Measurements from ENCODE around the gene BORCS6.

Gene BORCS6

DNA sequence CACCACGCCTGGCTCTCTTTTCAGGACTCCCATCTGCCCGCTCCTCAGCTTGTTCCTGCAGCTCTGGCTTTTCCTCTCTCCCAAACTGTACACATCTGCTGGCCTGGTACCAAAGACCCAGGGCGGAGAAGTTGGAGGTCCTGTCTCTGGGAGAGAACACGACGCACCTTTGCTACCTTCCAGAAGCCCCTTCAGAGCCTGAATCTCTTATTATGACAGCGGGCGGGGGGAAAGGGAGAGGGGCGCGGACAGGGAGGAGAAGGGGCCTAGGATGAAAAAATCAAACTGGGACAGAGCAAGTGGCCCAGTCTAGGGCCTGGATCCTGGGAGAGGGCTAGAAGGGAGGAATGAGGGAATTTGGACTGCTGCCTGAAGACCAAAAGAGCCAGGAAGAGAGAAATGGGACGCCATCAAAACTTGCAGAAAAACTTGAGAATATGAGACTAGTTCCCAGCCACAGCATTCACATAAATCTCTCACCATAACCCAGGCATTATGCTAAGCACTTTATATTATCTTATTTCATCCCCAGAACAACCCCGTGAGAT is 35.3 kb downstream of the BORCS6 start:
- no peak for DNase-seq (ENCODE audit: low read depth in 2 of 2)

DNA sequence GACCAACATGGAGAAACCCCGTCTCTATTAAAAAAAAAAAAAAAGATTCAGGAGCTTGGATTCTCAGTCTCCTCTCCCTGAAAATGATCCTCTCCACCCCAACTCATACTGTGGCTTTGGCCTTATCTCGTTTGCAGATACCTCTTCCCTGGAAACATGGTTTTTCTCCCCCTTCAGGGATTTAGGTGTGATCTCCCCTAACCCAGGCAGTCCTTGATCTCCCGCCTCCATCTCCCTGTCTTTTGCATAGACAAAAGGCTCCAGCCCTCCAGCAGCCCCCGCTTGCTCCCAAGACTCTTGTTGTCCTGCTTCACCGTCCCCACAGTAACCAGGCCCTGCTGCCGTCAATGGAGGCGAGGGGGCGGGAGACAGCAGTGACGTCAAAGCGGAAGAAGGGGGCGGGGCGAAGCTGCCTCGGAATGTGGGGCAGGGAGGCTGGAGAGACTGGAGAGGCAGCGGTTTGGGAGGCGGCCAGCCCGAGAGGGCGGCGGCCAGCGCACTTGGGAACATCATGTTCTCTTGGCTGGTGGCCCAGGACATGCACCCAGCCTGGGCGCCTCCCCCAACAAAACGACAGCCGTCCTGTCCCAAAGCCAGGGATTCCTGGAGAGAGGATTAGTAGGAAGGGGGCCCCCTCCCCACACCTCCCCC is 35.9 kb downstream of the BORCS6 start:
- peak; percentile 72 to 77 for DNase-seq (ENCODE audit: low read depth in 2 of 2)

DNA sequence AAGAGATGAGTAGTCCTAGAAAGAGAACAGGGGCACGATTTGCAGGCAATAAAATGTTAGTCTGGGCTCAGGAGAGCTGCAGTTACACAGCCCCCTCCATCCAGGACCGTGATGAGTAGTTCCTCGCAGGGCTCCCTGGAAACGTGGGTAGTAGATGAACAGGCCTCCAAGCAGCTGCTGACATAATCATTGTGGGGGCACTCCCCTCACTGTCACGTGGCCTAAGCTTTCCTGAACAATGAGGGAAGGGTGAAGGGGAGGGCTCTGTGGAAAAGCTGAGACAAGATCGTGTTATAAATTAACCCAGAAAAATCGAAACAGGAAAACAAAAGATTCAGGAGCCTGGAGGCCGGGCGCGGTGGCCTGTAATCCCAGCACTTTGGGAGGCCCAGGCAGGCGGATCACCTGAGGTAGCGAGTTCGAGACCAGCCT is 36.4 kb downstream of the BORCS6 start:
- peak; percentile 58 to 62 for DNase-seq (ENCODE audit: low read depth in 2 of 2)

DNA sequence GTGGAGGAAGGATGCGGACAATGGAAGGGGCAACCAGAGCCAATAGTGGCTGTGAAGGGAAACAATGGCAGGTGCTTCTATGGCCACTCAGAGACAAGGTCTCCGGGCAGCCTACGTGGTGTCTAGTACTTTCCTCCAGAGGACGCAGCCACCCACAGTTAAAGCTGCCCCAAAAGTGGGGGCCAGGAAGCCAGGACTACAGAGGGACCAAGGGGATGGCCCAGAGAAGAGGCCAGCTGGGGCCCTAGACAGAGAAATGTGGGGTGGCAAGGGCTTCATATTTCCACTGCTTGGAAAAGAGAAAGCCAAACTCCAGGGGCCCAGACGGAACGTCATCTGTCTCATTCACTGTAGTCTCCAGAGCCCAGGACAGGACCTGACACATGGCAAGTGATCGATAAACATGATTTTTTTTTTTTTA is 36.9 kb downstream of the BORCS6 start:
- DNase-seq (ENCODE audit: low read depth in 2 of 2): no peak

DNA sequence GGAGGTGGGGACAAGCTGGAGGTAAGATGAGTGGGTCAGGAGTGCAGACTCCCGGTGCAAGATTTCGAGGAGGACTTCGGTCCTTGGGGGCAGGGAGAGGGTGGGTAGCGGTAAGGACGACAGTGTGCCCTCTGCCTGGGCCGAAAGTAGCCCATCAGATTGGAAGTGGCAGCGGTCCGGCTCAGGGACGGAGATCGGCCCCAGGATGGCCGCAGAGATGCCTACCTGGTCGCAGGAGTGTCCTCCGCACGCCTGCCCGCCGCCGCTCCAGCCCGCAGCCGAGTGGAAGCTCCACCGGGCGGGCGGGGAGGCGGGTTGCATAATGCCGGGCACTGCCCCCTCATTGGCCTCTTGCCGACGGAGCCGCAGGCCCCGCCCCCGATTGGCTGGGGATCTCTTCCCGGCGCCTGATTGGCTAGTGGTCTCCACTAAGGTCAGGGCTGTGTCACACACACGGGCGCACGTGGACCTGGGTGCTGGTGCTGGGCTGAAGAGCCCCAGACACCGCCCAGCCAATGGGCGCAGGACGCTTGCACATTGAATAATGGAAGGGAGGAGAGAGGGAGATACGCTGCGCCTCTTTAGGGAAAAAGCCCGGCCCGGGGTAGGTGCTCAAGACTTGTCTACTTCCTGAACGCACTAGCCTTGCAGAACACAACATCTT is 37.7 kb downstream of the BORCS6 start, which contains the start of gene PER1:
PER1 (minus strand) TSS at position 293 of the 664 bp plus-strand sequence. CDS start 1,698 bp downstream, outside the sequence.
- peak; percentile 70 to 84 for DNase-seq (ENCODE audit: low read depth in 2 of 2)

GRCh38 chr17:8151641-8152111 is 38.3 kb downstream of the BORCS6 start:
- no peak for DNase-seq (ENCODE audit: low read depth in 2 of 2)

GRCh38 chr17:8151120-8151640 is 38.8 kb downstream of the BORCS6 start:
- DNase-seq (ENCODE audit: low read depth in 2 of 2): peak; percentile 80 to 92

- DNase-seq (ENCODE audit: low read depth in 2 of 2): no peak
These were observed 39.5 kb downstream of the BORCS6 start for GRCh38 chr17:8150194-8151119.

GRCh38 chr17:8149419-8150193 is 40.4 kb downstream of the BORCS6 start:
- DNase-seq (ENCODE audit: low read depth in 2 of 2): no peak

DNA sequence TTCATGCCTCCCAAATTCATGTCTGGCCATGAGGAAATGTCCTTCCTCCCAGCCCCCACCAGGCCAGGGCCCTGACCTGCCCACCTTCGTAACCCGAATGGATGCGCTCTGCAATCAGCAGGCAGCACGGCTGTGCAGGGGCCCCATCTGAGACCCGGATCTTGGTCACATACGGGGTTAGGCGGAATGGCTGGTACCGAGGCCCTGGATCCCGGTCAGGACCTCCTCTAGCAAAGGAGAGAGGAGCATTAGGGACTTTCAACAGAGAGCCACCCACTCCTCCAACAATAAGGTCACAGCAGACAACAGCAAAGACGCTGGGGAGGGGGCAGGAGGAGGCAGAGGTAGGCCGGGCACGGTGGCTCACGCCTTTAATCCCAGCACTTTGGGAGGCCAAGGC is 41.4 kb downstream of the BORCS6 start:
- no peak for DNase-seq (ENCODE audit: low read depth in 2 of 2)

DNA sequence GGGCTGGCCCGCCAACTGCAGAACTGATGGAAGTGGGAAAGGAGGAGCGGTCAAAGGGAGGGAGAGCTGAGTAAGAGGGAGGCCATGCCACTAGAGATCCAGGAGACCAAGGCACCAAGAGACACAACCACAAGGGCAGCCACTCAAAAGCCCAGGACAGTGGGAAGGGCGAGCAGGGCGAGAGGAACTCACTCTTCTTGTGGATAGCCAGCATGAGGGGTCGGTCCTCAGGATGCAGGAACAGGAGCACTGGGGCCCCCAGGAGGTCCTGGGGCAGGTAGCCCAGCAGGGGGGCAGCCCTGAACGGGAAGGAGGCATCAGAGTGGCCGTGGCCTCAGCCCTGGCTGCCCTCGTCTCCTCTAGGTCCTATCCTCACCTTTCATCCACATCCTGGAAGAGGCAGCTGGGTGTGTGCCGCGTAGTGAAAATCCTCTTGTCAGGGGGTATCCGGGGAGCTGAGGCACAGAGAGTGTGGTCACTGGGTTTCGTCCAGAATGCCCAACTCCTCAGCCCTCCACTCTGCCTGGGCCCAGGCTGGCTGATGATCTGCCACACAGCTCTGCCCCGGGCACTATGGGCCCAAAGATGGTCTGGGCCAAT is 42.1 kb downstream of the BORCS6 start:
- DNase-seq (ENCODE audit: low read depth in 2 of 2): no peak

DNA sequence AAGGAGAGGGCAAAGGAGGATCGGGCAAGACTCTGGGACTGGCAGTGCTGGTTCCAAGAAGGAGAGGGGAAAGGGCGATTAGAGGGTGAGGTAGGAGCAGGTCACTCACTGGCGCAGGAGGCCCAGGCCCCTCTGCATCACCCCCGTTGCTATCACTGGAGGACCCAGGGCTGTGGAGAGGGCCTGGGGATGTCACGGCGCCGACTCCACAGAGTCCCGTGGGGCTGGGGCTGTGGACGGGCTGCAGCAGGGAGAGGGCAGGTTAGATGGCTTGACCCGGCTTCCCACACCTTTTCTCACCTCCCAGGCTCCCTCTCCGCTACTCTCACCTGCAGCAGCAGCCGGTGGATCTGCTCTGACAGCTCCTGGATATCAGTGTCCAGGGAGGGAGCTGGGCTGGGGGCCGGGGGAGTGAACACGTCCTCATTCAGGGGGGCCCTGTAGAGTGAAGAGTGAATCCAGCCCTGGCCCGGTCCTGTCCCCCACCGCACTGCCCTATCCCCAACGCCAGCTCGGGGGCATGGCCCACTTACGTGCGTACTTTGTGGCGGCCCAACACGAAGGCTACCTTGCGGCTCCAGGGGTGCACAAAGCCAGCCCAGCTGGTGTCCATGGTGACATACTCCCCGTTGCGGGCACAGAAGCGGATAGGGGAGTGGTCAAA is 42.7 kb downstream of the BORCS6 start:
- no peak for DNase-seq (ENCODE audit: low read depth in 2 of 2)

DNA sequence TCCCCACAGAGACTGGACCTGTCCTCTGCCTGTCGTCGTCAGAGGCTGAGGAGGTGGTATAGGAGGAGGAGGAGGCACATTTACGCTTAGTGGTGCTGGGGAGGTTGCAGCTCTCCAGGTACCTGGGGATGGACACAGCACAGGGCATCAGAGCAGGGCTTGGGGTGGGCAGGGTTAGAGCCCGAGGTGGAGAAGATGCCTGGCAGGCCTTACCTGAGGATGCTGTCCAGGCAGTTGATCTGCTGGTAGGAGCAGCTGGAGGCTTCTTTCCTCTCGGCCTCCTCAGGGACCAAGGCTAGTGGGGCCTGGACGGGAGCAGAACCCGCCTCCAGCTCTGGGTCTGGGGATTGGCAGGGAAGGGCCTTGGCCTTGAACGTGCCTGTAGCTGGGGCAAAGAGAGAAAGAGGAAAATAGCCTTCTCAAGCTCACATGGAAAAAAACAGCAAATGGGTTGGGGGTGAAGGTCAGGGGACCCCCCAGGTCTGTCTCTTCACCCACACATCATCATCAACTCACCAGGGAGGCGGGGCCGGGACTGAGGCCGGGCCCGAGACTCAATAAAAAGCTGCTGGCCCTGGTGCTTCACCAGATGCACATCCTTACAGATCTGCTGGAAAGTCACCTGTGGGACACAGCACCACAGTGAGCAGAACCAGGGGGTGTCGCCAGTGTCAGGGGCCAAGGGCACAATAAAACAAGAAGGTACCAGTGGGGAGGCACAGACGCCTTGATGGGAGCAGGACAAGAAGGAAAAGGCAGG is 43.4 kb downstream of the BORCS6 start:
- DNase-seq (ENCODE audit: low read depth in 2 of 2): no peak

GRCh38 chr17:8145811-8146210 is 44.2 kb downstream of the BORCS6 start:
- no peak for DNase-seq (ENCODE audit: low read depth in 2 of 2)

GRCh38 chr17:8144401-8145231 is 45.4 kb downstream of the BORCS6 start:
- DNase-seq (ENCODE audit: low read depth in 2 of 2): no peak

GRCh38 chr17:8143581-8144400 is 46.2 kb downstream of the BORCS6 start:
- DNase-seq (ENCODE audit: low read depth in 2 of 2): no peak

DNA sequence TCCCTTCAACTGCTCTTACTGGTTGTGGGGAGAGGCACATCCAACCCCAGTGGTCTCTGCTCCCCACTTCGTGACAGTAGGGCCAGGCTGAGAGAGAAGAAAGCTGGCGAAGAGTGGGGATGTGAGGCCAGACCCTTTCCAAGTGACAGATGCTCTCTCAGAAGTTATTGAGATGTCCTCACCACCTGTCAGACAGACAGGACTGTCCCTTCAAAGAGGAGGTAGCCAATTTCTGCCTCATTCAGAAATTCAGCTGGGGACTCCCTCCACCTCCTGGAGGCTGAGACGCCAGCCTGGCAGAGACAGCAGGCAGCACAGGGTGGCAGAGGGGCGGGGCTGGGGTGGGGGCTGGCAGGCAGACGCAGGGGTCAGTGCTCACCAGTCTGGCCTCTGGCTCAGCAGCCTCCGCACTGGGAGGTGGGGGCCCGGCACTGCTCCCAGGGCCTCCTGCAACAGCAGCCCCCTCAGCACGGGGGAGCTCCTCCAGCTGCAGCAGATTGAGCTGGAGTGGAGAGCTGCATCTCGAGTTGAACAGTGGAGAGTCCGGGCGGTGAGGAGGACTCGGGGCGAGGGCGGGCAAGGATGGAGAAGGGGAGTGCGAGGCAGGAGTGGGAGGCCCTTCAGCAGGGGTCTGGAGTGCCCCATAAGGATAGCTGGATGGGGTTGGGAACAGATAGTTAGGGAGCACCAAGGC is 46.9 kb downstream of the BORCS6 start:
- no peak for DNase-seq (ENCODE audit: low read depth in 2 of 2)
